Measurements from ENCODE around the gene FAM161B.
"Not testable (repeated sequence)": the region's sequence is repeated elsewhere in the genome, so short reads cannot be mapped to it uniquely, and the experiment has no call there.

Gene FAM161B, protein sequence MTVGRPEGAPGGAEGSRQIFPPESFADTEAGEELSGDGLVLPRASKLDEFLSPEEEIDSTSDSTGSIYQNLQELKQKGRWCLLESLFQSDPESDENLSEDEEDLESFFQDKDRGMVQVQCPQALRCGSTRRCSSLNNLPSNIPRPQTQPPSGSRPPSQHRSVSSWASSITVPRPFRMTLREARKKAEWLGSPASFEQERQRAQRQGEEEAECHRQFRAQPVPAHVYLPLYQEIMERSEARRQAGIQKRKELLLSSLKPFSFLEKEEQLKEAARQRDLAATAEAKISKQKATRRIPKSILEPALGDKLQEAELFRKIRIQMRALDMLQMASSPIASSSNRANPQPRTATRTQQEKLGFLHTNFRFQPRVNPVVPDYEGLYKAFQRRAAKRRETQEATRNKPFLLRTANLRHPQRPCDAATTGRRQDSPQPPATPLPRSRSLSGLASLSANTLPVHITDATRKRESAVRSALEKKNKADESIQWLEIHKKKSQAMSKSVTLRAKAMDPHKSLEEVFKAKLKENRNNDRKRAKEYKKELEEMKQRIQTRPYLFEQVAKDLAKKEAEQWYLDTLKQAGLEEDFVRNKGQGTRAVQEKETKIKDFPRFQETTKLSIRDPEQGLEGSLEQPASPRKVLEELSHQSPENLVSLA
- 3.2 to 7.1 (median 6.1) reads per million in 3 experiments for total RNA-seq

DNA sequence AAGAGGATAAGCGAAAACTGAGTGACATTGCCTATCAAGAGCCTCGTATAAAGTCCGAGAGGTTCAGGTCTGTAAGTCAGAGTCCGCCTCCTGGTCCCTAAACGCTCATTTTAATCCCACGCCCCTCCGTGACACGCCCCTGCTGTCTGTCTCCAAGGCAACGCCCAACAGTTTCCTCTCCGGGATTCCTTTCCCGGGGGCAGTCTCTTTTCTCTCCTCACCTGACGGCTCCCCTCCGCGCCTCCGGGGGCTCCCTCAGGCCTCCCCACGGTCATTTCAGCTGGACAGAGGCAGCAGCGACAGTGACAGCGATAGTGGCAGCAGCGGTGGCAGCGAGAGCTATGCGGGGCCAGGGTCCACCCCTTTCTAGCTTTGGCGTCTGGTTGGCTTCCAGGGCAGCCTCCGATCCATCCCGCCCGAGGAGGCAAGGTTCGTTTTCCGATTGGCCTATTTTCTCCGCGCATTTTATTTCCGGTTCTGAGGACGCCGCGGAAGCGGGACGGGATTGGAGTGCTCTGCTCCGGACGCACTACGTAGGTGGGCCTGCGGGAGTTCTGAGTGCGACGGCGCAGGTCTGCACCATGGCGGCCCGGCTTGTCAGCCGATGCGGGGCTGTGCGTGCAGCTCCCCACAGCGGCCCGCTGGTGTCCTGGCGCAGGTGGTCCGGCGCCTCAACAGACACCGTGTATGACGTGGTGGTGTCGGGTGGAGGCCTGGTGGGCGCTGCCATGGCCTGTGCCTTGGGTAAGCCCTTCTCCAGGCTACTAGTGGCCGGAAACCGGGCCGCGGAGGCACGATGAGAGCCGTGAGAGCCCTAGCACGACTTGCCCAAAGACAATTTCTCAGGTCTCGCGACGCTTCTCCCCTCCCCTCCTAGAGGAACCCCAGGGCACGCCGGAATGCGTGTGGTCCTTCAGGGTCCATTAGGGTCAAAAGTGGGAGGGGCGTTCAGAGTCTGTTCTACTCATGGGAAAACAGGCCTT is at the start of gene FAM161B, which contains the start of gene COQ6:
FAM161B (minus strand) TSS at position 343 of the 983 bp plus-strand sequence; CDS start at position 275, 68 bp downstream.
COQ6 (plus strand) TSS at position 551 of the 983 bp plus-strand sequence; CDS start at position 582, 31 bp downstream.
- peak; percentile 96 for DNase-seq

DNA sequence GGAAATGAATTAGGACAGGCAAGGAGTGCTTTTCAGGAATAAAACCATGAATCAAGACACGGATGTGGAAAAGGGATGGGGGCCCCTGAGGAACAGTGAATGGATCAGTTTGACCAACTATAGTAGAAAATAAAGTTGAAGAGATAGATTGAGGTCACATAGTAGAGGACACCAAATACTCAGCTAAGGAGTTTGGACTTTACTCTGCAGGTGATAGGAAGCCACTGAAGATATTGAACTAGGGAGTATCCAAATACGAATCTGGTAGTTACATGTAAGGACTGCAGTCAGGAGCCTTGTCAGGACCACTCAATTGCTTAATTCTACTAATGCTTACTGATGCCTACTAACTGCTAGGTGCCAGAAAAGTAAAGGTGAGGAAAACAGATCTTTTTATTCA is 48.8 kb upstream of the FAM161B start:
- no peak for DNase-seq

DNA sequence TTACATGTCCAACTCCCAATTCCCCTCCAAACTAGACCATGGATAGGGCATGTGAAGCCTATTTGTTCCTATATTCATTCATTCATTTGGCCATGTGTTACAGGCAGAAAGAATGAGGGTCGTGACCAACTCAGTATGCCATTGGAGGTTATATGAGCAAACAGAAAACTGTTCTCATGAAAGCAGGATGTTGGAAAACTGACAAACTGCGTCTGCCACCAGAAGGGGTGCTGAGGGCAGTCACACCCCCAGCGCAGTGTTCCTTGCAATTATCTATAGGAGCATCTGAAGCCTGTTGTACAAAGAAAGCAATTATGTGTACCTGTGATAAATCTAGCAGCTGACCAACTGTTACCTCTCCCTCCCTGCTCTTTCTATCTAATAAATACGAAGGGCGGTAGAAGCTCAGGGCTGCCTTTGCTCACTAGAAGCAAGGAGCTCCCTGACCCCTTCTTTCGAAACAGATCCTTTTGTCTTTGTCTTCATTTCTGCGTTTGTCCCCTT is 48.1 kb upstream of the FAM161B start:
- no peak for DNase-seq

DNA sequence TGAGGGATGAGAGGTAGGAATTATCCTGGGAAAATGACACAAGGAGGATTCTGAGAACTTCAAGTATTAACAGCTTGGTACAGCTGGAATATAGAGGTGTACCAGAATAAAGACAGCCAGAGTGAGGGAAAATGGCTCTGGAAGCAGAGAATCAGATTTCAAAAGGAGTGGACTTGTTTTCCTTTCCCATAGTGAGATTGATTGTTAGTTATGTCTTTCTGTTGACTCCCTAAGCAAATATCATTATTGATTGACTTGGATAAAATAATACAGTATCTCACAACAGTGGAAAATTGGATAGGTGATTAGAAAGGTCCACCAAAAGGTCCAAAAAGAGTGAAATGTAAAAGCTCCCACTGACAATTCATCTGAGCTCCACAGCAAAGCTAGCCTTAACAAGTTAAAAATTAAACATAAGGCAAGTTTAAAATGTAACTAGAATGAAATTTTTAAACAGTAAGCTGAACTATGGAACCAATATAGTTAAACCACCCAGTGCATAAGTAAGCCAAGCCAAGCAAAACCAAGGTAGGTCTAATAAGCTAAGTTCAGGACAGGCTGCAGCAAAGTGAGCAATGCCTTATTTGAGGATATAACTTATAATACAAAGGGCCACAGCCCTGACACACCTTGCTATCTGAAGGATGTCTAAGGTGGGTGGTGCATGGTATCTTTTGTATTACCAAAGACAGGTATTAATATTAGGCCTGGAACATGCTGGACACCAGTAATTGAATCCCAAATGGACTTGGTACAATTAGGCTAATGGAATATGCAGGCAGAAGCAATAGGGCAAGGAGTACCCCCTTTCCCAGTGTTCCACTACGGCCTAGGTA is 47.4 kb upstream of the FAM161B start:
- DNase-seq: no peak

DNA sequence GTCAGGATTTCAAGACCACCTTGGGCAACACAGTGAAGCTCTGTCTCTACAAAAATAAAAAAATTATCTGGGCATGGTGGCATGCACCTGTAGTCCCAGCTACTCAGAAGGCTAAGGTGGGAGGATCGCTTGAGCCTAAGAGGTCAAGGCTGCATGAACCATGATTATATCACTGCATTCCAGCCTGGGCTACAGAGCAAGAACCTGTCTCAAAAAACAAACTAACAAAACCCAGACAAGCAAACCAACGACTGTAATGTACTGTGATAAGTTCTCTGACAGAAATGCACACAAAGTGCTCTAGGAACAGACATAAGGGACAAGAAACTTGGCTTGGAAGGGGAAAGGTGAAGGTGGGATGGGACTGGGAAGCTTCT is 46.8 kb upstream of the FAM161B start:
- DNase-seq: no peak

DNA sequence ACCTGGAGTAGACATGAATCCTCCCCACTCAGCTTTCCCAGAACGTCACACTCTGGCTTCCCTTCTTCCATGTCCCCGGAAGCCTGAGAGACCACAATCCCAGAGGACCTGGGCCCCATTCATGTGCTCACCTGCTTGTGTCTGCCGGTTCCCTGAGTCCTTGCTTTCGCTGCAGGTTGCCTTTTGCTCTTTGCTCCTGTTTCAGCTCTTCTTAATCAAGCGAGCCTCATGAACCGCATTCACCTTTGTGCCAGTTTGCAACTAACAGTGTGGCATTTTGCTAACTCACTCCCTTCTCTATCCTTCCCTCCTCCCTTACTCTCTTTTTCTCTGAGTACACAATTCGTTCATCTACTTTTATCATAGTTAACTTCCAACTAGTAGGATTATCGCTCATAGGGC is 46.1 kb upstream of the FAM161B start:
- DNase-seq: no peak

DNA sequence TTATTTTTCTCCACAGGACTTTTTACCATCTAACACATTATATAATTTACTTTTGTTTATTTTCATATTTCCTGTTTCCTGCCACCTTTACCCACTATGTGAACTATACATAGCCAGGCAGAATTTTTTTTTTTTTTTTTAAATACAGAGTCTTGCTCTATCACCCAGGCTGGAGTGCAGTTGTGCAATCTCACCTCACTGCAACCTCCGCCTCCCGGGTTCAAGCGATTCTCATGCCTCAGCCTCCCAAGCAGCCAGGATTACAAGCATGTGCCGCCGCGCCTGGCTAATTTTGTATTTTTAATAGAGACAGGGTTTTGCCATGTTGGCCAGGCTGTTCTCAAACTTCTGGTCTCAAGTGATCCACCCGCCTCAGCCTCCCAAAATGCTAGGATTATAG is 45.0 kb upstream of the FAM161B start:
- DNase-seq: not testable (repeated sequence)

DNA sequence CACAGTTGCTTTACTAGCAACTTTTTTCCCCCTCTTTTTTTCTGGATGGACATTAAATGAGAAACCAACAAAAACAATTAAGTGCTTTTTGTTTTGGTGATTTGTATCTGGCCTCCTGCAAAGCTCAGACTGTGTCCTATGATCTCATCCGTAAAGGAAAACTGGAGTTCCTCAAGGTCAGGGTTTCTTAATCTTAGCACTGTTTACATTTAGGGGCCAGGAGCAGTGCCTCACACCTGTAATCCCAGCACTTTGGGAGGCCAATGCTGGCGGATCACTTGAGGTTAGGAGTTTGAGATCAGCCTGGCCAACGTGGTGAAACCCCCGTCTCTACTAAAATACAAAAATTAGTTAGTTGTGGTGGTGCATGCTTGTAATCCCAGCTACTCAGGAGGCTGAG is 41.2 kb upstream of the FAM161B start:
- no peak for DNase-seq

DNA sequence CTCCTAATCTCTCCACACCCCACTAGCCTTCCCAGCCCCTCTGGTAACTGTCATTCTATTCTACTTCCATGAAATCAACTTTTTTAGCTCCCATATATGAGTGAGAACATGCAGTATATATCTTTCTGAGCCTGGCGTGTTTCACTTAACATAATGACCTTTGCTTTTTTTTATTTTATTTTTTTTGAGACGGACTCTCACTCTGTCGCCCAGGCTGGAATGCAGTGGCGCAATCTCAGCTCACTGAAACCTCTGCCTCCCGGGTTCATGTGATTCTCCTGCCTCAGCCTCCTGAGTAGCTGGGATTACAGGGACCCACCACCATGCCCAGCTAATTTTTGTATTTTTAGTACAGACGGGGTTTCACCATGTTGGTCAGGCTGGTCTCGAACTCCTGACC is 38.8 kb upstream of the FAM161B start:
- DNase-seq: not testable (repeated sequence)

DNA sequence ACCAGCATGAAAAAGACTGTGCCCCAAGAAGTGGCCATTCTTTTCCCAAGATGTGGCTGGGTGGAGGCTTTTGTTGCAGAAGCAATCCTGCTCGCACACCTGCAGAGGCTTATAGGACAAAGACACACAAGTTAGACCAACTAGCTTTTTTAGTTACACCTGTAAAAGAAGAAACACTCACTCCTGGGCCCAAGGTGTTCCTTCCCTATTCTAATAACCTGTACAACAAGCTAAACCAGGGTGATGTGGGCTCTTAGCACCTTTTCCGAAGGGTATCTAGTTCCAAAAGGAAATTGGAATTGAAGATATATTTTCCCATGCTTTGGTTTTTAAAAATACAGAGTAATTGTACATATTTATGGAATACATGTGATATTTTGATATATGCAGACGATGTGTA is 38.2 kb upstream of the FAM161B start:
- DNase-seq: no peak

DNA sequence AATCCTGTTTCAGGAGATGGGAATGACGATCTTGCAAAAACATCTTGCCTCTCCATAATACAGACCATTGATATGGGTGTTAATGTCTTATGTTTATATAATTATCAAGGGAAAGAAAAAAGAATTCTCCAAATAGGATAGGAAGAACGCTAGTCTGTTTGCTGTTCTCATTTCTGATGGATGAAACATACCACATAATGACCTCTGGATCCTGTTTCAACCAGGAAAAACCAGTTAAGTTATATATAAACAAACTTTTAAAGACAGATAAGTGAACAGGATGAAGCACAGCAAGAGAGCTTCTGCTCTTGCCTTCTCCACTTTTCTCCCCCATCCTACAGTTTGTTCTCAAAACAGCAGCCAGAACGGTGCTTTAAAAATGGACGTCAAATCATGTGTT is 28.0 kb upstream of the FAM161B start:
- no peak for DNase-seq

DNA sequence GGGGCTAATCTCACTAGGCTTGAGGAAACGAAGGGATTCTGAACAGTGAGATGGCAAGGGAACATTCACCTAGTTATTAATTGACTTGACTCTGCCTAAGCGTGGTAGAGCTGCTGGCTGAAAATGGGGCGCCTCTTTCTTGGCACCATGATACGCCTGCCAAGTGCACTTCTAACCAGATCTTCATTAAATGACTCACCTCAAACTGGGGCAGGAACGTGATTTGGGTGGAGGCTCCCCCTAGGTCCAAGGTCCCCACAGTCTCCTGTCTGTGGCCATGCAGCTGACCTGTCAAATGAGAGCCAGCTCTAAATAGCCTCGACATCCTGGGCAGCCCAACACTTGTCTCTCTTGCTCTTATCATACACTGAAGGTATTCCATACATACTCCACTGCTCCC is 26.2 kb upstream of the FAM161B start:
- DNase-seq: no peak

DNA sequence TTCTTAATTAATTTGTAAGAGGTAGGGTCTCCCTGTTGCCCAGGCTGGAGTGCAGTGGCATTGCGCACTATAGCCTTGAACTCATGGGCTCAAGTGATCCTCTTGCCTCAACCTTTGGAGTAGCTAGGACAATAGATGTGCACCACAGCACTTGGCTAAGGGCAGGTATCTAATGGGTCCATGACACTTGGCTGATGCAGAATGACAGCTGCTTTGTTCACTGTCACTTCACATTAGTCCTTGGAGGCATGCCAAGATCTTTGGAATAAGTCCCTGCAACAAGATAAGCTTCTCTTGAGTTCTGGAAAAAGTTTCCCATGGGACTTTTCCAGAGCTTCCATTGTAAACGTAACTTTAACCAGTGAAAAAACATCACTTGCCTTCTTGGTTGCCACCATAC is 23.6 kb upstream of the FAM161B start:
- no peak for DNase-seq

DNA sequence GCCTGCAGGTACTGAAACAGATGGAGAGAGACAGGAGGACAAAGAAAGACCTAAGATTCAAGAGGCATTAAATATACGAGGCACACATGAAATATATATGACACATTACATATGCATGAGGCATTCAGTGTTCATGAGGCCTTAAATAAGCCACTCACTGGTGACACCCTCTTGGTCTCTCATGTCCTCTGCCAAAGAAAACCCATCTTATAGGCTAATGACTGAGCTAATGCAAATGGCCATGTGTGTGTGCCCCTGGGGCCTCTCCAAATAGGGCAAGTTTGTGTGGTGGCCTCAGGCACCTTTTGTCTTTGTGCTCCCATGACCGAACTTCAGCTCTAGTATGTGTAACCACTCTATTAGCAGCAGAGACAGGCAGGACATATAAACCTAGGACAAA is 19.0 kb upstream of the FAM161B start:
- no peak for DNase-seq

DNA sequence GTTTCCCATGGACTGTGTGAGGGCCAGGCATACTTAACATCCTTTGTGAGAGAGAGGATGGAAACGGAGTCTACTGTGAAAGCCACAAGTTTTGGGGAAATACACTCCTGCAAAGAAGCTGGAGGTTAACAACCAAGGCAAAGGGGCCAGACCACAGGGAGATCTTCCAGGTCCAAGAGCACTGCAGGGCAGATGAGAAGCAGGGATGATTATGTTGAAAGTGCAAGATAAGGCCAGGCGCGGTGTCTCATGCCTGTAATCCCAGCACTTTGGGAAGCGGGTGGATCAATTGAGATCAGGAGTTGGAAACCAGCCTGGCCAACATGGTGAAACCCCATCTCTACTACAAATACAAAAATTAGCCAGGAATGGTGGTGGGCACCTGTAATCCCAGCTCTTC is 15.3 kb upstream of the FAM161B start:
- no peak for DNase-seq

DNA sequence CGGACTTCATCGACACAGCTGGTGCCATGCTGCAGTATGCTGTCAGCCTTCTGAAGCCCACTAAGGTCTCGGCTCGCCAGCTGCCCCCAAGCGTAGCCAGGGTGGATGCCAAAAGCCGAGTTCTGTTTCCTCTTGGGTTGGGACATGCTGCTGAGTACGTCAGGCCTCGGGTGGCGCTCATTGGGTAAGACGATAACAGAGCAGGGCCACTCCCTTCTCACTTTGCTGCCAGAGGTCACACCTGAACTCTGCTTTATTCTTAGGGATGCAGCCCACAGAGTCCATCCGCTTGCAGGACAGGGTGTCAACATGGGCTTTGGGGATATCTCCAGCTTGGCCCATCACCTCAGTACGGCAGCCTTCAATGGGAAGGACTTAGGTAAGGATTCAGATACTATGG is 11.3 kb upstream of the FAM161B start:
- DNase-seq: no peak

DNA sequence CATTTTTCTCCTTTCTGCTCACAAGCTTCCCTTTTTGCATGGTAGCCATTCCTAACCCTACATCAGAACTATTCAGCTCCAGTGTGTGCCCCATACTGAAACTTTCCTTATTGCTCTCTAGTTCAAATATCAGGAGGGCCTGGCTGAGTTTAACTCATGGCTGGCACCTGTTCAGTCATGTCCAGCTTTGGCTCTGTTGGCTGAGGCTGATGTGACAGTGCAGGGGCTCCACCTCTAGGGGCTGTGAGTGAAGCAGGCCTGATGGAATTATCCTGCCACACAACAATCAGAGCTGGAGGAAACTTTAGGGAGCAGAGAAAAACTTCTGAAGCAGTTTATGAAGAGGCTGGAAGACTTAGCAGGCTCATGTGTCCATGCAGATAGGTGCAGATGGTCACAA is 8.7 kb upstream of the FAM161B start:
- DNase-seq: no peak

DNA sequence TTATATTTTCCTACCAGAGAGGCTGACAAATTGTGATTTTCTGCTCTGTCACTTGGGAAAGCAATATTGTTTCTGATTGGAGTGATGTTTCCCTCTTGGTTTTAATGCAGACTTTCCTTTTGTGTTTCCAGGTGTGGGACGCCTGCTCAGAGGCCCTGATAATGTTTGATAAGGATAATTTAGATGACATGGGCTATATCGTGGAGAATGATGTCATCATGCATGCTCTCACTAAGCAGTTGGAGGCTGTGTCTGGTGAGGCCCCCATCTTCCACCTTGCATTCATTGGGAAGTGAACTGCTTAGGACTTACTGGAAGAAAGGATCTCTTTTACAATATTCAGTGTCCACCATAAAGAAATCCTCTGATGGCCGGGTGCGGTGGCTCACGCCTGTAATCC is 5.8 kb upstream of the FAM161B start:
- DNase-seq: no peak

DNA sequence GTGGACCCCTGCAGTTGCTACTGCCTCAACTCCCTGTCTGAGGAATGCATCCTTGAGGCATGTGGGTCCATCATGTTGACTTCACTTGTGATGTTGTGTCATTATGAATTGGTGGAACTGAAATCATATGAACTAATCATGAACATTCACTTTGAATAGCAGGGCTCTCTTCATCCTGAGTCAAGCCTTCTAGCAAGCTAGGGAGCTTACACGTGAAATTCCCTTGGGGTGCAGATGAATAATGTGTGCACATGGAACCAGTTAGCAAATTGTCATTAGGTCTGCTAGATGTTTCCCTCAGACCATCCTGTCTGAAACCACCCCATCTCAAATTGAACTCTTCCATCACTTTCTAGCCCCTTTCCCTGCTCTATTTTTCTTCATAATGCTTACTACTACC is 3.8 kb upstream of the FAM161B start:
- DNase-seq: no peak

DNA sequence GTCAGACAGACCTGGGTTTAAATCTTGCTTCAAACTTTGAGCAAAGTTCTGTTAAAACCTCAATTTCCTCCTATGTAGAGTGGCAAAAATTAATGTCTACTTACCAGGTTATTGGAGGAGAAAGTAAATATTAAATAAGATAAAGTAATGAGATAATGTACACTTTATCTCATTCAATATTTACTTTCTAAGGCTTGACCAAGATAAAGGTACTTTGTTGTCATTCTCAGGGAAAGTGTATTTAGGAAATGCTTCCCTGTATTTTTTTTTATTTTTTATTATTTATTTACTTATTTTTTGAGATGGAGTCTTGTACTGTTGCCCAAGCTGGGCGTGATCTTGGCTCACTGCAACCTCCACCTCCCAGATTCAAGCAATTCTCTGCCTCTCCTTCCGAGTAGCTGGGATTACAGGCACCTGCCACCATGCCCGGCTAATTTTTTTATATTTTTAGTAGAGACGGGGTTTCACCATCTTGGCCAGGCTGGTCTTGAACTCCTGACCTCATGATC is 4.7 kb downstream of the FAM161B start:
- DNase-seq: no peak

DNA sequence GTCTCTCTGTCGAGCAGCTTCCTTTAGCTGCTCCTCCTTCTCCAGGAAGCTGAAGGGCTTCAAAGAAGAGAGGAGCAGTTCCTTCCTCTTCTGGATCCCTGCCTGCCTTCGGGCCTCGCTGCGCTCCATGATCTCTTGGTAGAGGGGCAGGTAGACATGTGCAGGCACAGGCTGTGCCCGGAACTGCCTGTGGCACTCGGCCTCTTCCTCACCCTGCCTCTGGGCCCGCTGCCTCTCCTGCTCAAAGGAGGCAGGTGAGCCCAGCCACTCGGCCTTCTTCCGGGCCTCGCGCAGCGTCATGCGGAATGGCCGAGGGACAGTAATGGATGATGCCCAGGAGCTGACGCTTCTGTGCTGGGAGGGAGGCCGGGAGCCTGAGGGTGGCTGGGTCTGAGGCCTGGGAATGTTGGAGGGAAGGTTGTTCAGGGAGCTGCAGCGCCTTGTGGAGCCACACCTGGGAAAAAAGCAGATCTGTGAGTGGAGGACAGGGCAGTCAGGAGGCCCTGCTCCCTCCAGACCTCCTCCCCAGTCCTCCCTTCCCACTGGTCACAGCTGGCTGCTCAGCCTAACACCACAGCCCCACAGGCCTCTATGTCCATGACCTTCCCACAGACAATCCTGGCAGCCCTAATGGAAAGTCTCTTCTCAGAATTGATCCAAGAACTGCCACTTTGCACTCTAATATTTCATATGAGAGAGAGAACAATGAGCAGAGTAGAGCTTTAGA is 5.3 kb downstream of the FAM161B start:
- DNase-seq: no peak
